Hepatocyte (in vitro differentiated cells): Measurements from ENCODE around the gene TCHHL1.

ENCODE experiments used
- EZH2 ChIP-seq: fragments of 200-600 bp; sonication (generic); IDR thresholded peaks from 2 replicates; pipeline ENCODE4 v1.6.1; 2016; ENCODE audit warnings: antibody characterized with exemption, mild to moderate bottlenecking, borderline replicate concordance
- EZH2phosphoT487 ChIP-seq: fragments of 200-600 bp; sonication (generic); IDR thresholded peaks from one replicate; pipeline ENCODE4 v1.6.1; 2018; ENCODE audit warnings: antibody characterized with exemption, mild to moderate bottlenecking, low read depth, moderate library complexity; ENCODE audit not compliant: unreplicated experiment, severe bottlenecking

- TF ChIP-seq EZH2 (no peak), EZH2phosphoT487 (no peak)
Measured at GRCh38 chr1:152043870-152044269, 45.0 kb downstream of the TCHHL1 start.
